ENCODE data around the gene PCDHA1.
"Not testable (repeated sequence)": the region's sequence is repeated elsewhere in the genome, so short reads cannot be mapped to it uniquely, and the experiment has no call there.

The PCDHA1 gene

GRCh38 chr5:140785905-140786686 lies at the start of gene PCDHA1:
PCDHA1 (plus strand) TSS chr5:140786140.
- no peak for DNase-seq

- no peak for DNase-seq
Measured at GRCh38 chr5:140737486-140737885, 48.5 kb upstream of the PCDHA1 start.

- DNase-seq, result no peak
Measured at GRCh38 chr5:140741967-140742366, 44.0 kb upstream of the PCDHA1 start.

- DNase-seq, result no peak
Measured at GRCh38 chr5:140753561-140753960, 32.4 kb upstream of the PCDHA1 start.

- DNase-seq, result no peak
Measured at GRCh38 chr5:140764177-140764973, 21.6 kb upstream of the PCDHA1 start.

GRCh38 chr5:140767444-140767843 lies 18.5 kb upstream of the PCDHA1 start:
- no peak for DNase-seq

- DNase-seq, result no peak
Measured at GRCh38 chr5:140780512-140780911, 5.4 kb upstream of the PCDHA1 start.

GRCh38 chr5:140787422-140787821 lies 1.5 kb downstream of the PCDHA1 start:
- DNase-seq, result not testable (repeated sequence)

GRCh38 chr5:140787849-140788504 lies 2.0 kb downstream of the PCDHA1 start:
- DNase-seq, result not testable (repeated sequence)

GRCh38 chr5:140791089-140791488 lies 5.1 kb downstream of the PCDHA1 start:
- DNase-seq, result no peak

- DNase-seq, result no peak
Measured at GRCh38 chr5:140794595-140795258, 8.8 kb downstream of the PCDHA1 start, which contains the start of gene PCDHA2. PCDHA2 (plus strand) TSS chr5:140794852.

GRCh38 chr5:140795259-140795641 lies 9.3 kb downstream of the PCDHA1 start:
- DNase-seq, result no peak

- DNase-seq, result not testable (repeated sequence)
Measured at GRCh38 chr5:140796072-140796717, 10.3 kb downstream of the PCDHA1 start.

- DNase-seq, result no peak
Measured at GRCh38 chr5:140796718-140797095, 10.8 kb downstream of the PCDHA1 start.

- DNase-seq, result no peak
Measured at GRCh38 chr5:140800816-140801493, 15.0 kb downstream of the PCDHA1 start, which contains the start of gene PCDHA3. PCDHA3 (plus strand) TSS chr5:140801057.

GRCh38 chr5:140801494-140801841 lies 15.5 kb downstream of the PCDHA1 start:
- no peak for DNase-seq

GRCh38 chr5:140802381-140802780 lies 16.4 kb downstream of the PCDHA1 start:
- DNase-seq, result not testable (repeated sequence)

- DNase-seq, result no peak
Measured at GRCh38 chr5:140802781-140803271, 16.9 kb downstream of the PCDHA1 start.

- no peak for DNase-seq
Measured at GRCh38 chr5:140806834-140807775, 21.2 kb downstream of the PCDHA1 start, which contains the start of gene PCDHA4. PCDHA4 (plus strand) TSS chr5:140807068.

GRCh38 chr5:140808241-140808888 lies 22.4 kb downstream of the PCDHA1 start:
- DNase-seq, result not testable (repeated sequence)

Measured in CD4-positive, alpha-beta T cell treated with Interleukin-4 for 1 hour (primary cell).